ENCODE measurements around the gene NARS2.
"Not testable (repeated sequence)": the region's sequence is repeated elsewhere in the genome, so short reads cannot be mapped to it uniquely, and the experiment has no call there.

NARS2 gene

DNA sequence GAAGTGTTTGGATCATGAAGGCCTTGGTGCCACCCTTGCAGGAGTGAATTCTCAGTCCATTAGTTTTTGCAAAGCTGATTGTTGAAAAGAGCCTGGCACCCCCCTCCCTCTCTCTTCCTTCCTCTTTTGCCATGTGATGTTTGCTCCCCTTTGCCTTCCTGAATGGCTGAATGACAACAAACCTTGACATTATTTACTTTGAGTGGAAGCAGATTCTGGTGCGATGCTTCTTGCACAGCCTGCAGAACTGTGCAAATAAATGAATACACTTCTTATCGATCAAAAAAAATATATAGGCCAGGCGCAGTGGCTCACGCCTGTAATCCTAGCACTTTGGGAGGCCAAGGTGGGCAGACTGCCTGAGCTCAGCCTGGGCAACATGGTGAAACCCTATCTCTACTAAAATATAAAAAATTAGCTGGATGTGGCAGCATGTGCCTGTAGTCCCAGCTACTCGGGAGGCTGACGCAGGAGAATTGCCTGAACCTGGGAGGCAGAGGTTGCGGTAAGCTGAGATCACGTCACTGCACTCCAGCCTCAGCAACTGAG is 2.0 kb upstream of the NARS2 start:
- DNase-seq (ENCODE audit: low read depth in 1 of 2, low spot score in 1 of 2) = no peak

DNA sequence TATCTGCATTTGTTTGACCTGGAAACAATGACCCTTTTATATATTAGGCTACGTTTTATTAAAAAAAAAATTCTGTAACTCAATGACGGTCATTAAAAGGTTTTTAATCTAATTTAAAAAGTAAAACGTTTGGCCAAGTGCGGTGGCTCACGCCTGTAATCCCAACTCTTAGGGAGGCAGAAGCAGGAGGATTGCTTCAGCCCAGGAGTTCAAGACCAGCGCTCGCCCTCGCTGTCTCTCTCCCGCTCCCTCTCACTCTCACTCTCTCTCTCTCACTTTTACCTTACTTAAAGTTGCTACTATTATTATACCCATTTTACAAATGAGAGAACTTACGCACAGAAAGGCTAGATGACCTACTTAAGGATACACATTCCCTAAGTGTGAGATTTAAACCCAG is 814 bp upstream of the NARS2 start:
- no peak for DNase-seq (ENCODE audit: low read depth in 1 of 2, low spot score in 1 of 2)

DNA sequence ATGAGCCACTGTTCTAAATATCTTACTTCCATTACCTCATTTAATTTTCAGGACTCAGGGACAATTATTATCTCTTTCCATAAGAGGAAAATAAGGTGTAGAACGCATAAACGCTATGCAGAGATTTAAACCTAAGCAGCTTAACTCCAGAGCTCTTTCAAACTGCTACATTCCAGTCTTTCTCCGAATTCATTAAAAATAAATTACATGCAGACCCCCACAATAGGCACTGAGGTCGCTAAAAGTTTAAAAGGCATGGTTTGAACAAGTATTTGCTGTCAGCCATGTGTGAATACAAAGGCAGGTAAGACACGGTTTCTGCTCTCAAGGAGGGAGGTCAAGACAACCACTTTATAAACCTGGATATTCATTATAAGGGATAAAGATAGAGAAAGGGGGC is 983 bp downstream of the NARS2 start:
- DNase-seq (ENCODE audit: low read depth in 1 of 2, low spot score in 1 of 2) = no peak

DNA sequence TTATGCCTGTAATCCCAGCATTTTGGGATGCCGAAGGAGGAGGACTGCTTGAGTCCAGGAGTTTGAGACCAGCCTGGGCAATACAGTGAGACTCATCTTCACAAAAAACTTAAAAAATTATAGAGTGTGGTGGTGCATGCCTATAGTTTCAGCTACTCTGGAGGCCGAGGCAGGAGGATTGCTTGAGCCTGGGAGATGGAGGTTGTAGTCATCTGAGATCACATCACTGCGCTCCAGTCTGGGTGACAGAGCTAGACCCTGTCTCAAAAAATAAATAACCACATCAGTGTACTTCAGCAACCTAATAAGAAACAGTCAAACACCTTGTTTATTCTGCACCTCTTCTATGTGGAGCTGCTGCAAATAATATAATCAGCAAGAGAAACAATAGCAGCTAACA is 1.4 kb downstream of the NARS2 start:
- DNase-seq (ENCODE audit: low read depth in 1 of 2, low spot score in 1 of 2) = no peak

DNA sequence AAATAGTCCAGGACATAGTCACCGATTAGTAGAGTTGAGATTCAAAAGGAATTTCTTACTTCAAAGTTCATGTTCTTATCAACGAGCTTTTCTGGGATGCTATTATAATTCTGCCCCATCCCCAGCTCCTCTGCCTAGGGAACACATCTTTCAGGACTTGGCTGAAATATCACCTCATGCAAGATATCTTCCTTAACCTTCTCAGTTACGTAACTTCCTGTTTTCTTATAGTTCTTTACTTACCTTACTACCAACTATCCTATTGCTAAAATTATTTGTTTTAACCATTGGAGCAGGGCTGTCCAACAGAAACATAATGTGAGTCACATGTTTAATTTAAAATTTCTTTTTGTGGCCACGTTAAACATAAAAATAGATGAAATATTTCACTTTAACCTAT is 2.3 kb downstream of the NARS2 start:
- no peak for DNase-seq (ENCODE audit: low read depth in 1 of 2, low spot score in 1 of 2)

DNA sequence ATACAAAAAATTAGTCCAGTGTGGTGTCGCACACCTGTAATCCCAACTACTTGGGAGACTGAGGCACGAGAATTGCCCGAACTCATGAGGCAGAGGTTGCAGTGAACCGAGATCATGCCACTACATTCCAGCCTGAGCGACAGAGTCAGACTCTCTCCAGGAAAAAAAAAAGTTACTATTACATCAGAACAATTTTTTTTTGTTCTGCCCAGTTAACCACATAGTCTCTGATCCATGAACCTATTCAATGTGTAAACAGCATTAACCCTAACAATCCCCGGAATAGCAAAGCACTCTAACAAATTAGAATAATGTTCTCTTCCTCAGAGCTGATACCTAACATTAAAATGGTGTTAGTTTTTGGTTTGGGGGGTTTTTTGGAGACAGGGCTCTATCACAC is 4.6 kb downstream of the NARS2 start:
- no peak for DNase-seq (ENCODE audit: low read depth in 1 of 2, low spot score in 1 of 2)

DNA sequence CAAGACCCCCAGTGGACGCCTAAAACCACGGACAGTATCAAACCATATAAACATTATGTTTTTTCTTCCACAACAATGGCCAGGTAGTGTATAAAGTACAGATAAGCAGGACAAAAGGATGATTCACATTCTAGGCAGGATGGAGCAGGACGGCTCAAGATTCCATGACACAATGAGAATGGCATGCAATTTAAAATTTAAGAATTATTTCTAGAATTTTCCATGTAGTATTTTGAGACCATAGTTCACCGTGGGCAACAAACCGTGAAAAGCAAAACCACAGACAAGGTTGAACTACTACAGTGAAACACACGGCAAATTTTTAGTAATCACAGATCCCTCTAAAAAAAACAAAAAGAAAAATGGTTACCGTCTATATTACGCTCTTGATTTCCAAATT is 7.5 kb downstream of the NARS2 start:
- no peak for DNase-seq (ENCODE audit: low read depth in 1 of 2, low spot score in 1 of 2)

DNA sequence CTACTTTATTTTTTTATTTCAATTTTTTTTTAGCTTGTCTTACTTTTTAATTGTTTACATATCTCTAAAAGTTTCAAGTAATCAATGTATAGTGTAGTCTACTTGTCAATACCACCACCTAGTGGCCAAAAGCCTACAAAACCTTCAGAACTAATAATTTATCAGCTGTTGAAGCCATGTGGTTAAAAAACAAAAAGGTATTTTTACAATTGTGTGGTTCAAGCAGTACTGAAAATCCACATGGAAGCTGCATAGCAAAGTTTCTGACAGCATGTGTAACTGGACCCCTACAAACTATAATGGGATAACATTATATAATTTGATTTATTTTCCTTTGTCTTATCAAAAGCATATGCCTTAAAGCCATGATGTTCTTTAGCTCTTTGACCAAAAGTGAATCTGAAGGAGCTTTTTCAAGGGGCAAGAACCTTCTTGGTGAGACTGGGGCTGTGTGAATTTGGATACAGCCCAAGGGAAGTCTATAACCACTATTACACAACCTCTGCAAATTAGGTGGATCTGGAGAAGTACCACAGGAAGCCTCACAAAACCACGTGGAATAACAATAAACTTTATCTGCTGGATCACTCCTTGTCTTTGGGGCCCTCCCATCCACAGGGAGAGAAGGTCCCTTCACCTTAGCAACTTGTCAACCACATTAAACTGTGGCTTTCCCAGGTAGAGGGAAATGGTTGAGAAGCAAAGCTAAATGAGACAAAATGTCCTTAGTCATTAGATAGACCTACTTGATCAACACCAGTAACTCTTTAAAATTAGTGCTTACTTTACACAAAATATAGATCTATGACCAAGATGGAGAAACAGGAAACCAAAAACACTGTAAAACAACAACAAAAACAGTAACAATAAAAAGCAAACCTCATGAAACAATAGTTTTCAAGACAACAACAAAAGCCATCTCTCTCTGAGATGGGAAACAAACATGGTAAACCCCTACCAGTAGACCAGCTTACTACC is 9.9 kb downstream of the NARS2 start:
- no peak for DNase-seq (ENCODE audit: low read depth in 1 of 2, low spot score in 1 of 2)

DNA sequence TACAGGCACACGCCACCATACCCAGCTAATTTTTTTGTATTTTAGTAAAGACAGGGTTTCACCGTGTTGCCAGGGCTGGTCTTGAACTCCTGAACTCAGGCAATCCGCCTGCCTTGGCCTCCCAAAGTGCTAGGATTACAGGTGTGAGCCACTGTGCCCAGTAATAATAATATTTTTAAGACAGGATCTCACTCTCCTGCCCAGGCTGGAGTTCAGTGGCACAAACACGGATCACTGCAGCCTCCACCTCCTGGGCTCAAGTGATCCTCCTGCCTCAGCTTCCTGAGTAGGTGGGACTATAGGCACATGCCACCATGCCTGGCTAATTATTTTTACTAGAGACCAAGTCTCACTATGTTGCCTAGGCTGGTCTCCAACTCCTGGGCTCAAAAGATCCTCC is 10.6 kb downstream of the NARS2 start:
- not testable (repeated sequence) for DNase-seq (ENCODE audit: low read depth in 1 of 2, low spot score in 1 of 2)

DNA sequence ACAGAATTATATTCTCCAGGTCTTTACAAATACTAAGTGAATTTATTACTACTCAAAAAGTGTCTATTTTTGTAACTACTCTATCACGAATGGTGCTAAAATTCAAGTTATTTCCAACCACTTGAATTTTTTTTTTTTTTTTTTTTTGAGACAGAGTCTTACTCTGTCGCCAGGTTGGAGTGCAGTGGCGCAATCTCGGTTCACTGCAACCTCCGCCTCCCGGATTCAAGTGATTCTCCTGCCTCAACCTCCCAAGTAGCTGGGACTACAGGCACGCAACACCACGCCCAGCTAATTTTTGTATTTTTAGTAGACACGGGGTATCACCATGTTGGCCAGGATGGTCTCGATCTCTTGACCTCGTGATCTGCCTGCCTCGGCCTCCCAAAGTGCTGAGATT is 11.6 kb downstream of the NARS2 start:
- DNase-seq (ENCODE audit: low read depth in 1 of 2, low spot score in 1 of 2) = not testable (repeated sequence)

DNA sequence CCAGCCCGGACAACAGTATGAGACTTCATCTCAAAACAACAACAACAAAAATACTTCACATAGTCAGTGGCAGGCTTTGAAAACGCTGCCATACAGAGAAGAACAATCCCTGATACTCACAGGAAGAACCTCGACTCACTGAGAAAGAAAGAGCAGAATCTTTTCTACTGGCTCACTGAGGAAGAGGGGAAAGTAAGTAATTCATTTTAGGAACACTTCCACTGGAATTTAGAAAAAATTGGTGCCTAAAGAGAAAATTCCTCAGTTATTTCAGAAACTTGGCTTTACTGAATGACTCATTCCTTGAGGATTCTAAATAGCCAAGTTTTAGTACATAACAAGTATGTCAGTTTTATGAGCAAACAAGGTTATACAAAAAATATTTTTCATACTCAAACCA is 12.3 kb downstream of the NARS2 start:
- DNase-seq (ENCODE audit: low read depth in 1 of 2, low spot score in 1 of 2) = no peak

DNA sequence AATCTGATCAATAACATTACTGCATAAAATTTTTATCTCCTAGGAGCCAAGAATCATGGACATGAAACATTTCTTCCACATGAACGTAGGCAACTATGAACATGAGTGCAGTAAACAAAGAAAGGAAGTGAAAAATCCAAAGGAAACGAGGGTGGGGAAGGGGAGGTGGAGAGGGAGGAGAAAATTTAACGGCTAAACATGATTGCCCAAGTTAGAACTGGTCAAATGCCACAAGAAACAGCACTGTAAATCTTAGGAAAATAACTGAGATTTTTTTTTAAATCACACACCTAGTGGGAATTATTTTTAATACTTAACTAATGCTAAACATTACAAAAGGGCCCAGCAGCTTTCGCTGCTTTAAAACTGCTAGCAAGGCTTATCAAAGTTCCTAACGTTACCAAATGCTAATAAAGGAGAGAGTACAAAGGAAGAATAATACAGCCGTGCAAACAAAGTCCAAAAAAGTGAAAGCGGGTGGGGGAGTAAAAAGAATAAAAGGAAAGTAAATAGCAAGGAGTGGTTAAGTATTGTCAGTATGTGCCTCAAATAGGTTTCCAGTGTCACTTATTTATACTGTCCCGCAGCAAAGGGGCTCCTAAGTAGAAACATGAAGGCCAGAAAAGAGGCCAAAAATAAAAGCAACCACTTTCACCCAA is 13.7 kb downstream of the NARS2 start:
- no peak for DNase-seq (ENCODE audit: low read depth in 1 of 2, low spot score in 1 of 2)

DNA sequence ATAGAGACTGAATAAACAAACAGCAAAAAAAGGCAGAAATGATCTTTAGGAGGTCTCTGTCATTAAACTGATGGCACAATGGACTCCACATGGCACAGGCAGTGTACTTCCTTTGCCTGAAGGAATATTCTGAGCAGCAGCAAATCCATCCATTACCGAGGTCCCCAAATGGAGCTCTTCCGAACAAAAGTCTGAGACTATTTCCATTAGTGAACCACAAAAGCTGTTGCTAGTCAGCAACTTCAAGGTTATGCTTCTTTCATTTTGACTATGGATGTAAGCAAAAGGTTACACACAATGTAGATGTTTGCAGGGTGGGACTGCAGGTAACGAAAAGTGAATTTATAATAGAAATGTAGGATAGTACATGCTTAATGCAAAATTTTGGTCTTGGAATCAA is 14.5 kb downstream of the NARS2 start:
- DNase-seq (ENCODE audit: low read depth in 1 of 2, low spot score in 1 of 2) = no peak

DNA sequence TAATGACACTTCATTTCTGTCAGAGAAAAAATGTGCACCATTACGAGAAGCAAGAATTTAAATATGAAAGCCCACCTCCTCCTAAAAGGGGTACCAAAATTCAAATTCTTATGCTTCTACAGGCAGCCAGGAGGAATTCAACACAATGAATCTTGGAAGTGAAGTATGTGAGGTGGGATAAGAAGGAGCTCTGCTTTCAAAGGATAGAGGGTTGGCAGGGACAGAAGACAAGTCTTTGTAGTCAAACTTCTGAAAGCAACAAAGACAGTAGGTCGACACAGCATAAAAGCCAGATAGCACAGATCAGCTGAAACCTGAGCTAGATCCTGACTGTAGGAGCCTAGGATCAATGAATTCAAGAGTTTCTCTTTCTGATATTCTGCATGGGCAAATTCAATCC is 17.4 kb downstream of the NARS2 start:
- DNase-seq (ENCODE audit: low read depth in 1 of 2, low spot score in 1 of 2) = no peak

DNA sequence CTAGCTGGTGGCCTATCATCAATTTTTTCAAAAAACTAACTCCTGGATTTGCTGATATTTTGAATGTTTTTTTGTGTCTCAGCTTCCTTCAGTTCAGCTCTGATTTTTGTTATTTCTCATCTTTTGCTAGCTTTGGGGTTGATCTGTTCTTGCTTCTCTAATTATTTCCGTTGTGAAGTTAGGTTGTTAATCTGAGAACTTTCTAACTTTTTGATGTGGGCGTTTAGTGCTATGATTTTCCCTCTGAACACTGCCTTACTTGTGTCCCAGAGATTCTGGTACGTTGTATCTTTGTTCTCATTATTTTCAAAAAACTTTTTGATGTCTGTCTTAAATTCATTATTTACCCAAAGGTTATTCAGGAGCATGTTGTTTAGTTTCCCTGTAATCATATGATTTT is 19.1 kb downstream of the NARS2 start:
- DNase-seq (ENCODE audit: low read depth in 1 of 2, low spot score in 1 of 2) = no peak

DNA sequence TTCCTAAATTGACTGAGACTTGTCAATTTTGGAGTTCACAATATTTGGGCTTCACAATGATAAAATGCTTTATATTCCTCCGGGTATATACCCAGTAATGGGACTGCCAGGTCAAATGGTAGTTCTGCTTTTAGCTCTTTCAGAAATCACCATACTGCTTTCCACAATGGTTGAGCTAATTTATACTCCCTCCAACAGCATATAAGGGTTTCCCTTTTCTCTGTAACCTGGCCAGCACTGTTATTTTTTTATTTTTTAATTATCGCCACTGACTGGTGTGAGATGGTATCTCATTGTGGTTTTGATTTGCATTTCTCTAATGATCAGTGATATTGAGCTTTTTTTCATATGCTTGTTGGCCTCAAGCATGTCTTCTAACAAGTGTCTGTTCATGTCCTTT is 21.8 kb downstream of the NARS2 start:
- no peak for DNase-seq (ENCODE audit: low read depth in 1 of 2, low spot score in 1 of 2)

DNA sequence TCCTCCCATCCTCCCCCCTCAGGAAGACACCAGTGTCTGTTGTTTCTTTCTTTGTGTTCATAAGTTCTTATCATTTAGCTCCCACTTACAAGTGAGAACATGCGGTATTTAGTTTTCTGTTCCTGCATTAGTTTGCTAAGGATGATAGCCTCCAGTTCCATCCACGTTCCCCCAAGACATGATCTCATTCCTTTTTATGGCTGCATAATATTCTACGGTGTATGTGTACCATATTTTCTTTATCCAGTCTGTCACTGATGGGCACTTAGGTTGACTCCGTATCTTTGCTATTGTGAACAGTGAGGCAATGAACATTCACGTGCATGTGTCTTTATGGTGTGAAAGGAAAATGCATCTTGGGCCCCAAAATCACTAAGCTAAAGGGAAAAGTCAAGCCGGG is 22.5 kb downstream of the NARS2 start:
- not testable (repeated sequence) for DNase-seq (ENCODE audit: low read depth in 1 of 2, low spot score in 1 of 2)

DNA sequence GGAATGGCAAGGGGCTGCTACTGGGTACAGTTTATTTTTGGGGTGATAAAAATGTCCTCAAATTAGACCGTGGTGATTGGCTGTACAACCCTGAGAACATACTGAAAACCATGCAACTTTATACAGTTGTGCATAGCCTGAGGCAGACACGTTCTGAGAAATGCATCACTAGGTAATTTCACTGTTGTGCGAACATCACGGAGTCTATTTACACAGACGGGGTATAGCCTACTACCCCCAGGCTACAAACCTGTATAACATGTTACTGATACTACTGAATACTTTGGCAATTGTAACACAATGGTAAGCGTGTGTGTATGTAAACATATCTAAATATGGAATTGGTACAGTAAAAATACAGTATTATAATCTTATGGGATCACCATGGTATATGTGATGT is 23.6 kb downstream of the NARS2 start:
- DNase-seq (ENCODE audit: low read depth in 1 of 2, low spot score in 1 of 2) = no peak

DNA sequence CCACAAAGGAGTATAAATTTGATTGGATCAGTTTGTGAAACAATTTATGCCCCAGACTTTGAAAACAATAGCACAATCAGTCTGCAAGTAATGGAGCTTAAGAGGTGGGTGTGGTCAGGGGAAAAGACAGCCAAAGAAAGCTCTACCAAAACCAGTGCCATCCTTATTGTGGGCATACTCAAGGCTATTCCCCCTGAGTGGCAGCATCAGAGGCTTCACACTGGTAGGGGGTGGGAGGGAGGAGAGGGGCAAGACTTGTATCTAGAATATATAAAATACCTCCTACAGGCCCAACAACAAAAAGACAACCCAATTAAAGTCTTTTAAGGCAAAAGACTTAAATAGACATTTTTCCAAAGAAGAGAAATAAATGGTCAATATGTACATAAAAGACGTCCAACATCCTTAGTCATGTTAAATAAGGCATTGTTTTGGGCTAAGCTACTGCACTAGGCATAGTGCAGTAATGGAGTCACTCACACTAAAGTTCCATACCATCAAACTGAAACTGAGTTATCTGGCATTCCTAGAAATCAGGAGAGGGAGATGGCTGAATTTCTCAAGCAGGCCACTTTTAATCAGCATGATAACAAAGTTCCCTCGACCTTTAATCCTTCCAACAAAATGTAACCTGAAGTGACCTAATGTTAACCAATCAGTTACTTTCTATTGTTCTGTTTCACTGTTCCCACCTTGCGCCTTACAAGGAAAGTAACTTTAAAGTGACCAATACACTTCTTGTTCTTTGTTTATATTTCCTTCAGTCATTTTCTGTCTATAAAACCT is 24.8 kb downstream of the NARS2 start:
- no peak for DNase-seq (ENCODE audit: low read depth in 1 of 2, low spot score in 1 of 2)

DNA sequence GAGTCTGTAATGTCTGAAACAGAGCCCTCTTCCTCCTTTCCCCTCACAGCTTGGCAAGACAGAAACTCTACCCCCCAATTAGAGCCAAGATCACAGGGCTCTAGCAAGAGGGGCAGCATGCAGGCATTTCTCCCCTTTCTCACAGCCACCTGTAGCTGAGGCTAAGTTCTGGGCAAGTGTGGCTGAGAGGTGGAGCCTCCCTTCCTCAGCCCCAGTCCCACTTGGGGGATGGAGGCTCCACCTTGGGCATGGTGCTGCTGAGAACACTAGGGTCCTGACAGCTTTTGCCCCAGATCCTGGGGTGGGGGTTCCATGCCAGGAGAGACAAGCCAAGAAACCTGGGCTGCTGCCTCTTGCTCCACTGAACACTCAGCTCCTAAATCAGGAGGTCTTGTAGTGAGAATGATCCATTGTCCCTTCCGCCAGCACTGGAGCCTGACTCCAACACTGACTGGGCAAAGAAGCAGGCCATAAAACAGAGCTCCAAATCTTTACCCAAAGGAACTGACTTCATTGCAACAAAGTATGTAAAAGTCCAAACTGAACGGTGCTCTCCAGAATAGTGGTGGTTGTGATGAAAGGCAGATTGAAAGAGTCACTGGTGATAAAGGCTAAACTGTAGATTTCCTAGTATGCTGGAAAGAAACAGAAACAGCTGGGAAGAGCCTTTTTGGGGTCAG is 25.6 kb downstream of the NARS2 start:
- DNase-seq (ENCODE audit: low read depth in 1 of 2, low spot score in 1 of 2) = no peak
